SIG-M5 (cell line): Measurements from ENCODE around the gene EFNB3.

Experiments used
- DNase-seq: peaks from one replicate; lab custom pipeline; 2025; lab: John Stamatoyannopoulos, UW

EFNB3 gene

DNA sequence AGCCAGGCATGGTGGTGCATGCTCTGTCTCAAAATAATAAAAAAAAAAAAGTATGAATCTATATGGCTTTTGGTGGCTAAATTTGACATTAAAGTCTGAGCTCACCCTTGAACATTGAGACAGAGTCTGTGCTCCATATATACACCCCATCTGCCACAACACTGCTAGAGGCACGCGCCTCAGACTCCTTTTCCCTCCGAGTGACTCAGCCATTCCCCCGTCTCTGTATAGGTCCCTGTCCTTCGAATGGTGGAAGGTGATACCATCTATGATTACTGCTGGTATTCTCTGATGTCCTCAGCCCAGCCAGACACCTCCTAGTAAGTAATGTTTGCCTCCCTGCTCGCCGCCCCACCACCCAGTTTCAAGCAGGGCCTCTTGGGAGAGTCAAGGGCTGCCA is 4.5 kb upstream of the EFNB3 start:
- DNase-seq, result no peak

GRCh38 chr17:7701681-7702080 is 3.3 kb upstream of the EFNB3 start:
- no peak for DNase-seq

GRCh38 chr17:7702776-7703175 is 2.2 kb upstream of the EFNB3 start:
- DNase-seq, result no peak

GRCh38 chr17:7703584-7704479 is 1.2 kb upstream of the EFNB3 start:
- no peak for DNase-seq

DNA sequence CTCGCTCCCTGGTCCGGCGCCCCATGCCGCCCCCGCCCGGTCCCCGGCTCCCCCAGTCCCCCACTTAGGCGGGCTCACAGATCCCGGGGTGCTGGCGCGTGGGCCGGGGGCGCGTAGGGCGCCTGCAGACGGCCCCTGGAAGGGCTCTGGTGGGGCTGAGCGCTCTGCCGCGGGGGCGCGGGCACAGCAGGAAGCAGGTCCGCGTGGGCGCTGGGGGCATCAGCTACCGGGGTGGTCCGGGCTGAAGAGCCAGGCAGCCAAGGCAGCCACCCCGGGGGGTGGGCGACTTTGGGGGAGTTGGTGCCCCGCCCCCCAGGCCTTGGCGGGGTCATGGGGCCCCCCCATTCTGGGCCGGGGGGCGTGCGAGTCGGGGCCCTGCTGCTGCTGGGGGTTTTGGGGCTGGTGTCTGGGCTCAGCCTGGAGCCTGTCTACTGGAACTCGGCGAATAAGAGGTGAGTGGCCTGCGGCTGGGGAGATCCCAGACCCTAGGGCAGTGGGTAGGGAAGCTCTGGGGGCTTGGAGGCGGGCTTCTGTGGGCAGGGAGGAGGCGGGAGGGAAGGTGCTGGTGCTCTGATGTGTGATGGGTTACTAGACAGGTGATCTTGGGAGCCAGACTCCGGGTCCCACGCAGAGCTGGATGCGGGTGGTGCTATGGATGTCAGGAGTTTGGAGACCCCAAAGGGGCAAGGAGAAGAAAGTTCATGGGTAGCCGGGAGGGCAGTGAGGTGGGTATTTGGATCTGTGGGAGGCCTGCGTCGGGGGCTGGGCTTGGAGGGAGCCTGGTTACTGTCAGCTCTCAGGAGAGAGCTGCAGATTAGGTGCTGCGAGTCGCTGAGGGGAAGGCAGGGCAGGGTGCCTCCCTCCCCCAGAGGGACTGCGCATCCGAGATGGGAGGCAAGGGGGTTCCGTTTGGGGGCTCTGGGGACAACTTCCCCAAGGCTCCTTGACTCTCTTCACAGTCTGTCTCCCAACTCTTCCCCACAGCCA is 560 bp downstream of the EFNB3 start:
- no peak for DNase-seq

GRCh38 chr17:7706631-7707354 is 1.8 kb downstream of the EFNB3 start:
- no peak for DNase-seq

DNA sequence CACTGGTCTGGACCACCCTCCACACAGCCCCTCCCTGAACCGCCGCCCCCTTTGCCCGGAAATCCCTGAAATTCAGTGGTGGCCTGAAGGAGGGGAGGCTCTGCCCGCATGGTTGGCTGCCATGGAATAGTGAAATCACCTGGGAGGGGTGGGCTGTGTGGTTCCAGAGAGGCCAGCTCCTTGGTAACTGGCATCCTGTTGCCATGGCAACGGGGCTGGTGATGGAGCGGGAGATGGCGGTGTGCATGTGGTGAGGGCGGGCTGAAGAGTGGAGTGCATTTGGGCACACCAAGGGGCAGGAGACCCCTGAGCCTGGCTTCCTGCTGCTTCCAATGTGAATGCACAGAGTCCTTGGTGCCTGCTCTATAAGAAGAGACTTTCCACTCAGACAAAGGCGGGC is 2.4 kb downstream of the EFNB3 start:
- DNase-seq, result no peak

GRCh38 chr17:7707858-7708750 is 3.1 kb downstream of the EFNB3 start:
- DNase-seq, result no peak

DNA sequence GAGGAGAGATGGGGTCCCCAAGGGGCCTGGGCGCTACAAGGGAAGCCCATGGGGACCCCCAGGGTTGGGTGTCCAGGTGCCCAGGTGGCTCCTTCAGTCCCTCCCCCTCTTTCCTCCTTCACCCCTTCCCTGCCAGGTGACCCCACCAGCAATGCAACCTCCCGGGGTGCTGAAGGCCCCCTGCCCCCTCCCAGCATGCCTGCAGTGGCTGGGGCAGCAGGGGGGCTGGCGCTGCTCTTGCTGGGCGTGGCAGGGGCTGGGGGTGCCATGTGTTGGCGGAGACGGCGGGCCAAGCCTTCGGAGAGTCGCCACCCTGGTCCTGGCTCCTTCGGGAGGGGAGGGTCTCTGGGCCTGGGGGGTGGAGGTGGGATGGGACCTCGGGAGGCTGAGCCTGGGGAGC is 4.0 kb downstream of the EFNB3 start:
- DNase-seq, result no peak

DNA sequence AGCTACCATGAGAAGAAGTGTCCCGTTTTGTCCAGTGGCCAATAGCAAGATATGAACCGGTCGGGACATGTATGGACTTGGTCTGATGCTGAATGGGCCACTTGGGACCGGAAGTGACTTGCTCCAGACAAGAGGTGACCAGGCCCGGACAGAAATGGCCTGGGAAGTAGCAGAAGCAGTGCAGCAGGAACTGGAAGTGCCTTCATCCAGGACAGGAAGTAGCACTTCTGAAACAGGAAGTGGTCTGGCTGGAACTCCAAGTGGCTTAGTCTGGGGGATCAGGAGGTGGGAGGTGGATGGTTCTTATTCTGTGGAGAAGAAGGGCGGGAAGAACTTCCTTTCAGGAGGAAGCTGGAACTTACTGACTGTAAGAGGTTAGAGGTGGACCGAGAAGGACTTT is 5.3 kb downstream of the EFNB3 start:
- no peak for DNase-seq

DNA sequence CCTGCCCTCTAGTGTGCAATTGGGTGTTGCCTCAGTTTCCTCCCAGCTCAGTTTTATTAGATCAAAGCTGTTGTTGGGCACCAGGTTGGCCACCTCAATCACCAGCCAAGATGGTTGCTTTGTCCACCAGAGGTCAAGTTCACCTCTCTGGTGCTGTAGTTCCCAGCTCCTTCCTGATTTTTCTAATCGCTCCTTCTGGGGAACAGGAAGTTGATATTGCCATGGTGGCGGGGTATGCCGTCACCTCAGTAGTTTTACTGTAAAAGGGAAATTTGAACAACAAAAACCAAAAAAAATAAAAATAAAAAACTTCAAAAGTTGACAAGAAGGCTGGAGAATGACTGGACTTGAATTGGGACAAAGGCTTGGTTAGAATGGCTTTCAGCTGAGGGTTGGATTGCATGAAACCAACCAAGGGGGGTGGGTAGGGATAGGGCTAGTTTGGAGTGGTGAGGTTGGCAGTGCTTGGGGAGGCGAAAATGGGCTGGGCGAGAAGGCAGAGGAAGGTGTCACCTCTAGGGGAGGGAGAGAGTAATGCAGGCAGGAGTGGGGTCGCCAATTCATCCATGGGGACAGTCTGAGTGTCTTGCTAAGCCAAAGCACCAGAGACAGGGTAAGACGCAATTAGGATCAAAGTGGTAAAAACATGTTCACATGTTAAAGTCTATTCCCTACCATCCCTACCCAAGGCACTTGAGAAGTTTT is 6.2 kb downstream of the EFNB3 start:
- DNase-seq, result no peak

DNA sequence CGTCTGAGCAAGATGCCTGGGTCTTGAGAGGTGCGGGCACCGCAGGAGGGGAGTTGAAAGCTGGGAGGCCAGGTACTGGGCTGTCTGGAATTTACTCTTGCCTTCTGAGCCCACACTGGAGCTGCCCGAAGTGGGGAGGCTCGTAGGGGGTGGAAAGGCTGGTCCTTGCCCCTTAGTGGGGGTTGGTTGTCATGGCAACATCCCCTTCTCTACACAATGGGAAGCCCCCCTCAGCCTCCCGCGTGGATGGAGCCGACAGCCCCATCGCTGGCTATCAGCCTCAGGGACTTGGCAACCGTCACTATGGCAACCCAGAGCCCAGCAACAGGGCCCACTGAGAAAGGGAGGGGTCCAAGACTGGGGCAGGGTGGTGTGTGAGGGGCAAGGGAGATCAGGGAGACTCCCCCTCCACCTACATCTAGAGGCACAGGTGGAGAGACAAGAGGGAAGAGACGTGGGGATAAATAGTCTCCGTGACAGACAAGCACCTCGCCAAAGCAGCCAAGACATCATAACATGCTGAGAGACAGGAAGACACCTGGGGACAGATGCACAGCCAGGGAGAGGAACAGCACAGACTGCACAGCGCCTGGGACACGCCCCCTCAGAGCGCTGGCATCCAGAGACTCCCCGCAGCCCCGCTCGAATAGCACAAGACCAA is 7.2 kb downstream of the EFNB3 start:
- no peak for DNase-seq

- no peak for DNase-seq
Observed at GRCh38 chr17:7713782-7714181, 8.8 kb downstream of the EFNB3 start.

DNA sequence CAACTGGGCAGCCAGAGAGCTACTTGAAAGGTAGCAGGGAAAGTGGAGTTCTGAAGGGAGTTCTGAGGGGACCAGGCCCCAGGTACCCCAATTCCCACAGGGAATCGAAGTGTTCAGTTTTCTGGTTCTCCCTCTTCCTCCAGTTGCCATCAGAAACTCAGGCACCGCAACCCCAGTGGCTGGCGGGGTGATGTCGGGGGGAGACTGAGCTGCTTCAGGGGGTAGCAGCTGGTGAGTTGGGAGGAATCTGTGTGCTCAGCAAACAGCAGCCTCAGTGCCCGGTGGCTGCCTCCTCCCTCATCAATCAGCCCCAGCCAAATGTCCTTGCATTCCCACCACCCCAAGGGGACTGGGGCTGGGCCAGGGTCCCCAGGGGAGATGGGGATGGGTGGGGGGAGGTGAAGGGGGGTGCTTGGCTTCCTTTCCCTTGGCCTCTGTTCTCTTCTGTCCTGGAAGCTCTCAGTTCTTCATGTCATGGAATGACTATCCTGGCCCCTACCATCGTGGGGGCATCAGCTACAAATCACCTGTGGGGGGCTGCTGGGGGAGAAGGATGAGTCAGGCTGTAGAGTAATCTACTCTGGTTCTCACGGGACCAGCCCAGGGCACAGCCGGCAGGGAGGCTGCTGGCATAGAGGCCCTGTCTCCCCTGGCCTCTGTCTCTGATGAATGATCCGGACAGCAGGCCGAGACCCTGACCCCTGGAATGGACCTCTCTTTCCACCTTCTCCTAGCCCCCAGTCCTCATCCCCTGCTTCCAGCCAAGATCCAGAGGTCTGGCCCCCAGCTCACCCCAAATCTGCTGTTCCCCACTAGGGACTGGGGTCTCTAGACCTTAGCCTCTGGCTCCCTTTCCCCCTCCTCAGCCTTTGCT is 10.0 kb downstream of the EFNB3 start:
- DNase-seq, result no peak

DNA sequence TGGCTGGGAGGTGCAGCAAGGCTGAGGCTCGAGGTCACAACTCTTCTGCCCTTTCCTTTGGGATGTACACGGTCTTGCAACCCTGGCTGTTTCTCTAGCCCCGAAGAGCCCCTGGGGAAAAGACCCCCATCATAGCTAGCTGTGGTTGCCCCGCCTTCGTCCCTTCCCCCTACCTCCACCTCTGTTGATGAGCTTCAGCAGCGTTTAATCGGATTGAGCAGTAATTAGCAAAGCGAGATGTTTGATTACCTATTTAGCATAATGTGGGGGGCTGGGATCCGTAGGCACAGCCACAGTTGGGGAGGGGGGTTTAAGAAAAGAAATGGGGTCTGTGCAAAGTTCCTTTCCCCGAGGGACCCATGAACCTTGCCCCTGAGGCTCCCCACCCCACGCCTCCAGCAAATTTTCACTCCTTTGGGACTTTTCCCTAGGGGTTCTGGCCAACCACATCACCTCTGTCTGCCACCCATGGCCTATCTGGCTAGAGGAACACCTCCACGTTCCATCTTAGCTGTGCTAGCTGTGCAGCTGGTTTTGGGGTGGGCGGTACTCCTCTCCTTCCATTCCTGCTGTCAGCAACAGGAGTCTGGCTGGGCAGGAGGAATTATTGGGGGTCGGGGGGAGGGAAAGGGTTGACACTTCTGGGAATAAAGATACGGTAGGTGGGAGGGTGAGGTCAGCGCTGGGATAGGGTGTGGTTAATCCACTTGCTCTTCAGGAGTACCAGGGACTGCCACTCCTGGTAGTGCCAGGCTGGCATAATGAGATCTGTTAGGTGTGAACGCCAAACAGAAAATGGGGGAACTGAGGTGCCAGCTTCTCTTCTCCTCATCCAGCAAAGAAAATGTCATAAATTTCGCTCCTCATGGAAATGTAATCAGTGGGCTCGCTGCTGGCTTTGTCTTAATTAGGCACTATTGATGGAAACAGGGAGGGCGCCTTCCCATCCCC is 11.2 kb downstream of the EFNB3 start:
- no peak for DNase-seq

DNA sequence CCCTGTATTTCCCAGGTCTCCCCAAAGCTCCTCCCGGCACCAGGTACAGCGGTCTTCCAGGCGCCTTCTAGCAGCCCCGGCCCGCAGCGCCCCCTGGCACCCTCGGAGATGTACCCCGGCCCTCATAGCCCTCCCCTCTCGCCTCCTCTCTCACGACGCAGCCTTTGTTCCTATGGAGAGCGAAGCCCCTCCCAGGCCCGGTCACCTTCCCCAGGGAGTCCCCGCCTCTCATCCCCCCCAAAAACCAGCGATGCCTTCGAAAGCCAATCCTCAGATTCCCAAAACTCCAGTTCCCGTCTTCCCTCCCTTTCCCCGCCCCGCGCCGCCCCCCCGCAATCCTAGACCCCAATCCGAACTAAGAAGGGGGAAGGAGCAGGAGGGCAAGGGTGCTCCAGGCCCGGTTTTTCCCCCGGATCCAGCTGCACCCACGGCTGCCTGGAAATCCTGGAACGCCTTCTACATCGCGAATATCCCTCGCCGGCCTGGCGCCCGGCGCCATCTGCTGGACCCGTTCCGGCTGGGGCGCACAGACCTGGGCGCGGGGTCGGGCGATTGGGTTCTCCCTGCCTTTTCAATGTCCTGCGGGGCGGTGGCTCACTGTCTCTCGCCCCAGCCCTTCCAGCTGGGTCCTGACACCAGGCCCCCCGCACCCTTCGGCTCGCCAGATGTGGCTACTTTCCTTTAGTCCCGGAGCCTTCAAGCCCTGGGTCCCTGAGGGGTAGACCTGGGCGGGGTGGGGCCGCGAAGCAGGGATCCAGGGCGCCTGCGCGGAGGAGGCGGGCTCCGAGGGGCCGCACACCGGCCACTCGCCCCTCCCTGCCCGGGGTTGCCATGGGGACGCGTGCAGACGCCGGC is 12.1 kb downstream of the EFNB3 start, which contains the start of gene DNAH2:
DNAH2 (plus strand) TSS at position 844 of the 855 bp plus-strand sequence. CDS start 1,991 bp downstream, outside the sequence.
- no peak for DNase-seq
